ENCODE measurements around the gene COX6A1.

COX6A1 gene

DNA sequence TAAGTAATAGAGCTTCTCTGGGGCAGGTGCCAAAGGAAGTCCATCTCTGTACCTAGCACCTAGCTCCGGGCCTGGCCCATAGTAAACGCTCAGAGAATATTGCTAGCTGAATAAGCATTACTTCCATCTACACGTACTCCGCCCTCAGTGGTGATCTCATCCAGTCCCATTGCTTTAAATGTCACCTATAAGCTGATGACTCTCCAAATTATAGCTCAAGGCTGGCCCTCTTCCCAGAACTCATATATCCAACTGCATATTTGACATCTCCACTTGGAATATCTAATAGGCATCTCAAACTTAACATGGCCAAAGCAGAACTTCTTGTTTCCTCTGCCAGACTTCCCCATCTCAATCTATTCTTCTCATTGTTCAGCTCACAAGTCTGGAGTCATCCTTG lies 51.1 kb downstream of the COX6A1 start:
- Histone ChIP-seq H3K4me2 (ENCODE audit: low read depth, low read length, poor library complexity, severe bottlenecking) (no peak overlapping the region), H3K27me3 (ENCODE audit: low read length) (no peaks in the 10 kb centered on the region), H3K9me3 (ENCODE audit: insufficient read depth, low read length) (no peaks in the 10 kb centered on the region), H3K9ac (ENCODE audit: low read length) (no peak overlapping the region), H4K20me1 (ENCODE audit: low read depth, low read length) (no peaks in the 10 kb centered on the region), H3F3A (ENCODE audit: insufficient read depth) (no peaks in the 10 kb centered on the region), H3K9me2 (replicated peaks; ENCODE audit: insufficient read depth, low read length) (no peaks in the 10 kb centered on the region), H3K4me3 (ENCODE audit: insufficient read depth, low read length, poor library complexity, severe bottlenecking) (no peak overlapping the region), H3K79me2 (ENCODE audit: insufficient read depth, low read length) (no peaks in the 10 kb centered on the region), H3K36me3 (ENCODE audit: low read length) (no peaks in the 10 kb centered on the region), H2AFZ (ENCODE audit: low read depth, low read length, severe bottlenecking) (no peak overlapping the region), H3K27ac (ENCODE audit: low read depth, low read length) (no peak overlapping the region)
- TF ChIP-seq CTCF (IDR thresholded peaks at IDR 0.05; ENCODE audit: insufficient read depth, low read length, poor library complexity, severe bottlenecking): no peak
- no peak for TF ChIP-seq EZH2phosphoT487 (conservative IDR thresholded peaks at IDR 0.05; ENCODE audit: low read length)

DNA sequence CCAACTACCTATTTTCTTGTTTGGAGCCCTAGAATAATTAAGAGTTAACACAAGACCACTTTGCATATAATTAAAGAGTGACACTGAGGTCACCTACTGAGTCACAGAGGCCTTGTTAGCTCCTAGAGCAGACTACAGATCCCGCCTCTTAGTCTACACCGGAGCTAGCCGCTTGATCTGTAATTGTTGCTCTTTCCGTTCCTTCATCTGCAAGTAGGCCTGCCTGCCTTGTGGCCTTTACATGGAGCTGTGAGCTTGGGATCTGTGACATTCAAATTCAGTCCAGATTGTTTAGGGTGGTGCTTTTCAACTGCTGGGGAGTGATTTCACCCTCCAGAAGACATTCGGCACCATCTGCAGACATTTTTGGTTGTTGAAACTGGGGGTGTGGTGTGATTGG lies 52.4 kb downstream of the COX6A1 start:
- no peak overlapping the region for H2AFZ ChIP-seq (ENCODE audit: low read depth, low read length, severe bottlenecking)
- H3K79me2 ChIP-seq (ENCODE audit: insufficient read depth, low read length): no peaks in the 10 kb centered on the region
- TF ChIP-seq CTCF (IDR thresholded peaks at IDR 0.05; ENCODE audit: insufficient read depth, low read length, poor library complexity, severe bottlenecking) (no peak), EZH2phosphoT487 (conservative IDR thresholded peaks at IDR 0.05; ENCODE audit: low read length) (no peak)
- no peak overlapping the region for H3K4me3 ChIP-seq (ENCODE audit: insufficient read depth, low read length, poor library complexity, severe bottlenecking)
- H3K9ac ChIP-seq (ENCODE audit: low read length): no peak overlapping the region
- no peaks in the 10 kb centered on the region for H3F3A ChIP-seq (ENCODE audit: insufficient read depth)
- no peaks in the 10 kb centered on the region for H3K27me3 ChIP-seq (ENCODE audit: low read length)
- no peak overlapping the region for H3K27ac ChIP-seq (ENCODE audit: low read depth, low read length)
- H3K36me3 ChIP-seq (ENCODE audit: low read length): no peaks in the 10 kb centered on the region
- H3K4me2 ChIP-seq (ENCODE audit: low read depth, low read length, poor library complexity, severe bottlenecking): no peak overlapping the region
- no peaks in the 10 kb centered on the region for H3K9me3 ChIP-seq (ENCODE audit: insufficient read depth, low read length)
- no peaks in the 10 kb centered on the region for H3K9me2 ChIP-seq (replicated peaks; ENCODE audit: insufficient read depth, low read length)
- H4K20me1 ChIP-seq (ENCODE audit: low read depth, low read length): no peaks in the 10 kb centered on the region

All from SU-DHL-6 (cell line).